ENCODE measurements around the gene COX15.
A peak's percentile ranks its signal among the peaks of the same experiment; 100 is the strongest.
"Not testable (repeated sequence)": the region's sequence is repeated elsewhere in the genome, so short reads cannot be mapped to it uniquely, and the experiment has no call there.

COX15 gene

DNA sequence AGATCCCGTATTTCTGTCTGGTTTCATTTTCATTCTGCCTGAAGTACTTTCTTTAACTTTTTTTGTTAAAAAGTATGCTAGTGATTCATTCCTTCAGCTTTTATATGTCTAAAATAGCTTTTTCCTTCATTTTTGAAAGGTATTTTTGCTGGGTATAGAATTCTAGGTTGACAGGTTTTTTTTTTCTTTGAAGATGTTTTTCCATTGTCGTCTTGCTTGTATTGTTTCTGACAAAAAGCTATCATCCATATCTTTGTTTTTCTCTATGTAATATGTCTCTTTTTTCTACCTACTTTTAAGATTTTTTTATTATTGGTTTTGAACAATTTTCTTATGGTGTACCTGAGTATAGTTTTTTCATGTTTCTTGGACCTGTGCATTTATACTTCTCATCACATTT is 8.3 kb upstream of the COX15 start:
- no peak for DNase-seq

DNA sequence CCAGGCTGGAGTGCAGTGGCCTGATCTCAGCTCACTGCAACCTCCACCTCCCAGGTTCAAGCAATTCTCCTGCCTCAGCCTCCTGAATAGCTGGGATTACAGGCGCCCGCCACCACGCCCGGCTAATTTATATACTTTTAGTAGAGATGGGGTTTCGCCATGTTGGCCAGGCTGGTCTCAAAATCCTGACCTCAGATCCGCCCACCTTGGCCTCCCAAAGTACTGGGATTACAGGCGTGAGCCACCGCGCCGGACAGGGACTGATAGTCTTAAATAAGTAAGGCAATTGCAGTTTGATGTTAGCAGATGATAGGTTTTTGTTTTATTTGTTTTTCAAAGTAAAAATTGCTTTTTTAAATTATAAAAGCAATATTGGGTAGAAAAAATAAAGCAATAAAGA is 2.2 kb upstream of the COX15 start:
- not testable (repeated sequence) for DNase-seq

DNA sequence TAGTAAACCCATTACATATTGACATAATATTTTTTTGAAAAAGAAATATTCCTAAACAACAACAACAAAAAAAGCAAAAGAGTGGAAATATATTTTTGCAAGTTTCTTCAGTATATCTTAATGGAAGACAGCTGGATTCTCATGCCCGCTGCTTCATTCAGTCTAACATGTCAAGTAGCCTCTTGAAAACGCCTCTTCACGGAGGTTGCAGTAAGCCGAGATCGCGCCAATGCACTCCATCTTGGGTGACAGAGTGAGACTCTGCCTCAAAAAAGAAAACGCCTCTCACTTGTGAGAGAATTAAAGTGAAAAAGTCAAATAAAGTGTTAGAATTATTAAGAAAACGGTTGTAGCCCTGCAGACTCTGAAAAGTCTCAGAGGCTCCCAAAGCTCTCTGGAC is 1.4 kb upstream of the COX15 start:
- DNase-seq, result no peak

DNA sequence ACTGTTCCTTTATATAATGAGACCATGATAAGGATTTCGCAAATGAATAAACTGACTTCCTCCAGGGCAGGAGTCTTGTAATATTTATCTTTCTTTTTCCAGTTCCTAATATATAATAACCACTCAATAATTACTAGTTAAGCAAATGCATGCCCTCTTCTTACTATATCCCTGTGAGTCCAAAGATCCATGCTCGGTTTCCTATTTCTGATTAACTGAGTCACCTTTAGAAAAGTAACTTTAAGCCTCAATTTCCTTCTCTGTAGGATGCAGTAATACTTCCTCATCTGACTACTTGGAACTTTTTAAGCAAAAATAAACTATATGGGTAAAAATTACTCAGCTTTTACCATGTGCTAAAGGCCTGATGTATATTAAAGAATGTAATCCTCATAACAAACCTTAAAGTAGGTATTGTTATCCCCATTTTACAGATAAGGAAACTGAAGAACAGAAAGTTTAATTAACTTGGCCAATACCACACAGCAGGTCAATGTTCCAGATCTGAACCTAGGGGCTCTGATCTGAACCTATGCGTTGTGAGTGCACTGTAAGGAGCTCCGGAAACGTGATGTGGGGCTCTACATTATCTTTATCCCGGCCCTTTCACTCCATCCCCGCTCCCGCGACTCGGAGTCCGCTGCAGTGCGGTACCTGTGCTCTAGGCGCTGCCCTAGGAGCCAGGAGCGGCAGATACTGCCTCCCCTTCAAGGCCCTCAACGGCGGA is 458 bp downstream of the COX15 start:
- DNase-seq, result no peak

DNA sequence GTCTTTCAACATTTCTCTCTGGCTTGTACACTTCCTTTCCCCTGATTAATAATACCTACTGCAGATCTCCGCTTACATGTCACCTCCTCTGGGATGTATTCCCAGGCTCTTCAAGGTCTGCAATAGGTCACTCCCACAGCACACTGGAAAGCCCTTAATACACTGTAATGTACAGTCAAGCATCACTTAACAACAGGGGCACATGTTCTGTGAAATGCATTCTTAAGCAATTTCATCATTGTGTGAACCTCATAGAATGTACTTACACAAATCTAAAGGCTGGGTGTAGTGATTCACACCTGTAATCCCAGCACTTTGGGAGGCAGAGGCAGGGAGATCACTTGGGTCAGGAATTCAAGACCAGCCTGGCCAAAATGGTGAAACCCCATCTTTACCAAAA is 1.9 kb downstream of the COX15 start:
- DNase-seq, result no peak

DNA sequence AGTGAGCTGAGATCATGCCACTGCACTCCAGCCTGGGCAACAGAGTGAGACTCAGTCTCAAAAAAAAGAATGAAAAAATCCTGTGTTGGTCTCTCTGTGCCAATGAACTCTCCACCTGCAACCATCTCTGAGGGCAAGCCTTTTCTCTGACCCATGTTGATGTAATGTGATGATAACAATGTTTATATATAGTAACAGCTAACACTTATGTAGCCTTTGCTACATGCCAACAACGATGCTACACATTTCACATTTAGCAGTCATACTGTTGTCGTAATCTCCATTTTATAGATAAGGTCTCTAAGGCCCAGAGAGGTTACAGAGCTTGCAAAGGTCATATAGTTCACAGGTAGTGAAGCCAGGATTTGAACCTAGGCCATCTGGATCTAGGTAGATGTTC is 11.5 kb downstream of the COX15 start:
- no peak for DNase-seq

DNA sequence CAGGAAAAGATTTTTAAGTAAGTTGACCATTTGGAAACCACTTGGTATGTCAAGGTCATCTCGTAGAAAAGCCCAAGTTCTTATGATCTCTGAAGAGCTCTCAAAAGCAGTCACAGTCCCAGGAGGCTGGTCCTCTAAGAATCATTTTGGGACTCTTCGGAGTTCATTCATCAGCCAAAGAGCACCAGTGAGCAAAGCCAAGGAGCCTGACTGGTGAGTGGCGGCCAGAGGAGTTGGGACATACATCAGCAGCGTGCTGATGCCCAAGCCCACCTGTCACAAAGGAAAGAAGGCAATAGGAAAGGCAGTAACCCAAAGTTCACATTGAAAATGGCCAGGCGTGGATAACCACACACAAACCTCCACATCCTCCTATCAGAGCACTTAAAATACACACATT is 17.5 kb downstream of the COX15 start:
- no peak for DNase-seq

DNA sequence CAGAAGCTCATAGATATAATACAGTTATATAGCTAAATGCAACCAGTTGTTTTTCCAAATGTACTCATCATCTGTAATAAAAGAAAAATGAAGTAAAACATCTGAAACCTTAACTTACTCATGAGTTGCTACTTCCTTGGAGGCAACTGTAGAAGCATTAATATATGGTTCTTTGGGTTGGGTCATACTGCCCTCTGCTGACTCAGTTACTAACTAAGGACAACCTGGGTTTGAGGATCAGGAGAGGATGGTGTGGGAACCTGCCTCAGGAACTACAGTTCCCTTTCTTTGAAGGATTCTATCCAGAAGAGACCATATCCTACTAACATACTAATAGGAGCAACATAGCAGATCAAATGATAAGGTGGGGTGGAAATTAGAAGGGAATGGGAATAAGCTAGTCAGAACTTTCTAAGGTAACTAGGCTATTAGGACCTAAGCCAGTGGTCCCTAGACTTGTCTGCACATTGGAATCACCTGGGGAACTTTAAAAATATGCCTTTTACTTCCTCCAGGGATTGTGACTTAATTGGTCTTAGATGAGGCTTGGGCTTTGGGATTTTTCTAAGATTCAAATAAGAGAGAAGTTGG is 20.7 kb downstream of the COX15 start:
- DNase-seq, result peak in 3 of 6 experiments; percentile 13 to 32 (median 21)

DNA sequence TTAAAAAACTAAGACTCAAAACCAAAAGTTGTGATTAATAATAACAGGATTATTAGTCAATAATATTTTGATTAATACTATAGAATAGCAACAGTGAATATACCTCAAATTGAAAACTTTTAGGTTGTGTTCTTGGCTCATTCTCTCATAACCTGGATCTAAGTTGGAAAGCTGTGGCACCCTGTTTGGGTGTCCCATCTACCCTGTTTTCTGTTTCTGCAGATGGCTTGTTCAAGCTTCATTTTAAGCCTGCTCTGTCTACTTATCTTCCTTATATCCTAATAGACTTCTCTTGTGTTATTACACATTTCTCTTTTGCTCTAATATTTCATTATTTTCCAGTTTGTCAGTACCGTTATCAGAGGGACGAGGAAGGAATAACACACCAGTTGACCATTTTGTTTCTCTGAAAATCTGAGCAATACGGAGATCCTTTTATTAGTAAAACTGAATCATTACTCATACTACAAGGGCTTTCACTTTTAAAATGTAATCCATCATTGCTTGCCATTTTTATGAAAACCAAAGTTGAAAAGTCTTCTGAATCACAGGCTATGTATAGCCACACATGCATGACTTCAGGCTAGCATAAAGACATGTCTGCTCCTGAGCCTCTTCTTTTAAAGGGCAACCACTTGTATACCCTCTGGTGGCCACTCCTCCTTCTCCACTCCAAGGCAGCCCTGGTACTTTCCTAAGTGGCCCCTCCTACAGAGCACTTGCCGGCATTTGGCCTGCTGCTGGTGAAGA is 22.3 kb downstream of the COX15 start:
- DNase-seq, result no peak

DNA sequence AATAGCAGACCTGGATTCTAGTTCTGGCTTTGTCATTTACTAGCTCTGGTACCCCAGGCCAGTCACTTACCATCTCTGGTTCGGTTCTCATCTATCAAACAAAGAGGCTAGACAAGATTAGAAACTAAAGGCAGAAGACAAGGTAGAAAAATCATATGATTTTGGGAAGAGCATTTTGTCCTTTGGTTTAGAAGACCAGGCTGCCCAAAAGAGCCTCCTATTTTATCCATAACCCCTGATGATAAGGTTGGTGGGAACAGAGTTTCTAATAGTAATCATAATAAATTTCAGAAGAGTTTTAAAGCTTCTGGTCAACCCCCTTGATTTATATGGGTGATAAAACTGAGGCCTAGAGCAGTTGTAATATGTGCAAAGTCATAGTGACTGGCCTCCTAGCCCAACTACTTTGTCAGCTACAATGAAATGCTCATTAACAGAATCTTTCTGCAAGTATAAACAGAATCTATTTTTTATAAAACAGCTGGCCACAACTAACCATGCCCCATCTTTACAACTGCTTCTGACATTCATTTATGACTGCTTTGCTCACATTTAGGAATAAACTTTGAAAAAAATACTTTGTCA is 23.4 kb downstream of the COX15 start:
- DNase-seq, result no peak

DNA sequence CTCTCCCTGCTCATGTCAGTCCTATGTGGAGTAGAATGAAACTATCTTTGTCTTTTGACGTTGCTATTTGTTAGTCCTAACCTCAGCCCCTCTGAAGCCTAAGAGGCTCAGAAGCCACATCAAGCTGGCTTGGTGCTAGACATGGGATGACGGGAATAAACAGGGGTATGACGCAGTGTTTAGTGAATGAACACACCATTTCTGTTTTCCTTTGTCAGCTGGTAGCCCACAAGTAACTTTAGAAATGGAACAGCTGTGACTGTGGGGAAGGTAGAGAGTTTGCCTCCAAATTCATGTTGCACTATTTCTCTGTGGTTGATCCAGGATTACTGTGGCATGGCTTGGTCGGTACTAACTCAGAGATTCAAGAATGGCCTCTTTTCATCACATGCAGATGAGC is 31.3 kb downstream of the COX15 start:
- no peak for DNase-seq

DNA sequence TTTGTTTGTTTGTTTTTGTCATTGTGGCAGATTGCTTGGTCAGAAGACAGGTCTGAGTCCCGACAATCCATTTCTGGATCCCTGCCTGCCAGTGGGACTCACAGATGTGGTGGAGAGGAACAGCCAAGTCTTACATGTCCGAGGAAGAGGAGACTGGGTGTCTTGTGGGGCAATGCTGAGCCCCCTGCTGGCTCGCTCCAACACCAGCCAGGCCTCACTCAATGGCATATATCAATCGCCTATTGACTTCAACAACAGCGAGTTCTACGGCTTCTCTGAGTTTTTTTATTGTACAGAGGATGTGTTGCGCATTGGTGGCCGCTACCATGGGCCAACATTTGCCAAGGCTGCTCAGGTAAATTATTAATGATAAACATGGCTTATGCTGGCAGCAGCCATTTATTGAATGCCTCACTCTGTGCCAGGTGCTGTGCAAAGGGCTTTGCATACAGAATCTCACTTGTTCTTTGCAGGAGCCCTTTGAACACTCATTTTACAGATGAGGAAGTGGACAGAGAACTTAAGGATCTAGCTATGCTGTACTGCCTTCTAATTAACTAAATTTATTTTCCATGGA is 33.3 kb downstream of the COX15 start:
- DNase-seq, result no peak

DNA sequence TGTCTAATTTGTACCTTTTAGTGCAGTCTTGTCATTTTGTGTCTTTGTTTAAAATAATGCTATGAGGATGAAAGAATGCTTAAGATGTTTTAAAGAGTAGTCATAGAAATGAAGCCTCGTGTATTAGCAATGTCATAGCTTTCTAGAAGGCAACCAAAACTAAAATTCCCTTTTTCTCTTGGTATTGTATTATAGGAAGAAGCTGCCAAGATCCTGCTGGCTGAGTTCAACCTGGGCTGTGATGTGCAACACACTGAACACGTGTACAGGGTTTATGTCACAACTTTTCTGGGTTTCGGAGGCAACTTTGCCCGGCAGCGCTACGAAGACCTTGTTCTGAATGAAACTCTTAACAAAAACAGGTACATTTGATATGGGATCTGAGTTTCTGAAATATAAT is 36.2 kb downstream of the COX15 start:
- DNase-seq, result no peak

DNA sequence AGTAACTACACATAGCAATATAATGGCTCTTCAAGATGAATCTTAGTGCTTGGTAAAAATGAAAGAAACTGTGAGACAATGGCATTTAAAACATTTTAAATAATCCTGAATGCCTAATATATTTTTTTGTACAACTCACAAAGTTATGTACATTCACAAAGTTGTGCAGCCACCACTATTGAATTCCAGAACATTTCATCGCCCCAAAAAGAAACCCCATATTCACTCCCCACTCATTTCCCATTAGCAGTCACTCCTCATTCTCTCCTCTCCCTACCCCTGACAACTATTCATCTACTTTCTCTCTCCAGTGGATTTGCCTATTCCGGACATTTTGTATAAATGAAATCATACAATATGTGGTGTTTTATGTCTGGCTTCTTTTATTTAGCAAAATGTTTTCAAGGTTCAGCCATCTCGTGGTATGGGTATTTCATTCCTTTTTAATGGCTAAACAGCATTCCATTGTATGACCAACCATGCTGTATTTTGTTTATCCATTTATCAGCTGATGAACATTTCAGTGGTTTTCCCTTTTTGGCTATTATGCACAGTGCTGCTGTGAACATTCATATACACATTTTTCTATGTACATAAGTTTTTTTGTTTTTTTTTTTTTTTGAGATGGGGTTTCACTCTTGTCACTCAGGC is 37.9 kb downstream of the COX15 start:
- no peak for DNase-seq

DNA sequence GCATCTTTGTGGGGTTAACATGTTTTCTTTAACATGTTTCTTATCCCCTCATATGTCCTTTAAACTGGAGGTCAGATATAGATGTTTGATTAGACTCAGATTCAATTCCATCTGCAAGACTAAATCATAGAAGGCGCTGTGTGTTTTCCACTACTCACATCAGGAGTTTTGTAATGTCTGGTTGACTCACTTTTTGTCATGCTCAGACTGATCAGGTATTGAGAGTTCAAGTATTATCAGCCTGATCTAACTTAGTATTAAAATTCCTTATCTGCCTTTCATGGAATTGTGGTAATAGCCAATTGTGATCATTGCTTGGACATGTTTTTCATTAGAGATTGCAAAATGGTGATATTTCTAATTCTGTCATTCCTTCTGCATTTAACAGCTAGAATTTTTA is 42.5 kb downstream of the COX15 start:
- no peak for DNase-seq

DNA sequence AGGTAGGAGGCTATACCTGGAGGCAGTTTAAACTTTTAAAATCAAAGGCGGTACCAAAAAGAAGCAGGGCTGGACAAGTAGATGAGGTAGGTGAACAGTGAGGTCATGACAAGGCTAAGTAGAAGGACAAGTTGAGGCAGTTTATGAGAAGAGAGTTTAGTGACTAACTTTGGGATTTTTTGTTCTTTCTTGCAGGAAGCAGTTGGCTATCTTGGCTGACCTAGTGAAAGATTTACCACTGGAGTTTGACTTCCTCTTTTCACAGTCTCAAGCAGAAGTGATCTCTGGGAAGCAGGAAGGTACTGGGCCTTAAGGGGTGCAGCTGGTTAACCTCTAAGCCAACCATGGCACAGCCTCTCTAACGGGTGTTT is 46.3 kb downstream of the COX15 start:
- no peak for DNase-seq

DNA sequence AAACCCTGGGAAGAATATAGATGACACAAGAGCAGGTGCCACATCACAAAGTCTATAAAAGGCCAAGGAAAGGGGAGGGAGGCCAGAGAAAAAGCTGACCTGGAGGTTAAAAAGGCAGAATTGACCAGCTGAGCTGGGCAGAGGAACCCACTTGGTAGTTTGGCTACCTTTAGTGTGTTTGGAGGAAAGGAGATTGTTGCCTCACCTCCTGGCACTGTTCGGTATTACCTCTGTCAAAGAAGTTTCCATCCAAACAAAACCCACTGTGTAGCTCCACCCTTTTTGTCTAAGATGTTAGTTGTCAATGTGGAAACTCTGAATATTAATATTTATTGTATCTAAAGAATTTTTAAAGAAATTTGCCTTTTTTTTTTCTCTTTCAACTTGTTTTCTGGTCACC is 49.2 kb downstream of the COX15 start:
- no peak for DNase-seq
